Stimulated activated CD8-positive, alpha-beta memory T cell treated with anti-CD3 and anti-CD28 coated beads, Interleukin-15, amount 100 ng/mL, for 48 hours (primary cell): ENCODE measurements around the gene FOCAD.

ENCODE experiments used
- DNase-seq, 2 donors: peaks; one replicate each; pipeline ENCODE4 v3.0.0-alpha.2; 2020; ENCODE audit warnings: low read depth in 2 of 2

The FOCAD gene

DNA sequence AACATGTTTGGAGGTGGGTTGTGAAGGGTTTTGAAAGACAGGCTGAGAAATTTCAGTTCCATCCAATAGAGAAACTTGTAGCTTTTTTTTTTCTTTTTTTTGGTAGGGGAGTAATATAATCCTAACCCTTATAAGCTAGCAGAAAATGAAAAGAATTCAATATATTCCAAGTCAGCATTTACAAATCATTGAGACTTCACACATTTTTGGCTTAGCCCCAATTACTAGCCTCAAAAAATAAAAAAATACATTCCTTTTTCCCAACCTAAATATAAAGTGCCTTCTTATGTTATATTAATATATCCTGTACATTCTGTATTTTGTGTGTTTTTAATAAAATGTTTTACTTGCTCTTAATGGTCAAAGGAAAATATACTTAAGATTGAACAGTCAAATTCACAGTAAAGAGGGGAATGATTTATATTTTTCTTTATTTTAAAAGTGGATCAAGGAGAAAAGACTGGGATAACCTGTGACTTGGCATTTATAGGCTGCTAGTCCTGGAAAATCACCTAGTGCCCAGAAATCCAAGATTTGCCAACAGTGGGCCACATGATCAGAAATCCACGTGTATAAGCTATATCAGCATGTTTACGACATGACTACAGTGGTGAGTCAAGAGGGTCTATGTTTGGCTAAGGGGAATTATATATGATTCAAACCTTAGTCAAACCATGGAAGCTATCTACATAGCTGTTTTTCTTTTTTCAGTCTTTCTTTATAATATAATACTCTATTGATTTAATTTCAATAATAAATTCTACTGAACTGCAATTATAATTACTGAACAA lies 332.8 kb downstream of the FOCAD start:
- DNase-seq: no peak

DNA sequence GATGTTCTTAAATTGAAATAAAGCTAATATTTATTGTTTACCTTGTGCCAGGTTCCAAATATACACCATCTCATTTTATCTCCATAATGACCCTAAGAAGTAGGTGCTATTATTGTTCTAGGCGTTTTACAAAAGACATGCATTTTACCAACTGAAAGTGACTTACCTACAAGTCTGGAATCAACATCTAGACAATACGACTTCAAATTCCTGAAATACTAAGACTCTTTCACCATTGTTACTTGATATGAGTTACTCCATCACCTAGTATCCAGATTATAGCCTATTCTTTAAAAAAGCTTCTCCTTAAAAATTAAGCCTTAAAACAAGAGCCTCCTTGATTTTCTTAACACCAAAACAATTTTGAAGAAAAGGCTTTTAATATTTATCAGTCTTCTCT lies 334.1 kb downstream of the FOCAD start:
- no peak for DNase-seq

DNA sequence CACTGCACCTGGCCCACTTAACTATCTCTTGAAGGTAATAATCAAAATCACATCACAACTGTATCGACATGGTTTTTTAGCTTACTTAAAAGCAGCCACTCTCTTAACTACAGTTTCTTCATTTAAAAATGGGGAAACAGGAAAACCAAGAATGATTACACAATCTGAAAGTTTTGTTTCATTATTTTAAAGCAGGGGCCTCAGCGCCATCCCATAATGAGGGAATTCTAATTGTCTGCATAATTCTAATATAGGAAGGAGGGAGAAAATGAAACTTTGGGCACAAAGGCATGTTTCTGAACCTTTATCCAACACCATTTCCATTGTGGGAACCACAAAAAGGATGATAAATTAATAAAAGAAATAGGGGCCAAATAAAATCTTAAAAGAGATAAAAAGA lies 339.8 kb downstream of the FOCAD start:
- no peak for DNase-seq

DNA sequence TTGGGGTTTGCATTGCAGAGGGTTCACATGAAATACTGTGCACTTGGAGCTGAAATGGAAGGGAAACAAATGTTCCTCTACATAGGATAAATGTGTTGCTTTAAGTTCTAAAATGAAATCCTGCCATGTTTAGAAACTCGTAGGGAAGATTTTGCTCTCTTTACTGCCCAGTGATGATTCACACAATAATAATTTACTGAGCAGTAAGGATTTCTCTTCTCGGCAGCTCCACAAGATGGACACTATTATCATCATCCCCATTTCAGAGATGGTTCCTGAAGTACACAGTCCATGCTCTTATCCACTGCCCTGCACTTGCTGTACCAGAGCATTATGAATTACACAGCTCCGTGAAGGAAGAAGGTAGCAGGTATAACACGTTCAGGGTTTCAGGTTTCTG lies 343.2 kb downstream of the FOCAD start:
- no peak for DNase-seq

DNA sequence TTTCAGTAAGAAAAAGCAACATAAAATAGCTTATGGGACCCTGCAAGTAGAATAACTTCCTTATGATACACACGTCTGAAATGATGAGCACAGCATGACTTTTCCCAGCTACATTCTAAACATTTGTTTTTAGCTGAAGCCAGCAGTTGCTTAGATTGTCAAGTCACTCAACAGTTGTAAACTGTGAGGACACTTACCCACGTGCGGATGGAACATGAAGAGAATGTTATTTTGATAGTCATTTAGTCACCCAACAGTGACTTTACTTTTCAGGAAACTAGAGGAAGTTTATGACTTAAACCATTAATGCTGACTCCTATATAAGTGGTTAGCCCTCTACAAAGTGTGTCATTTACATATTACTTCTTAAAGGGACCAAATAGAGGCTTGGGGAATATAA lies 344.4 kb downstream of the FOCAD start:
- DNase-seq: no peak

DNA sequence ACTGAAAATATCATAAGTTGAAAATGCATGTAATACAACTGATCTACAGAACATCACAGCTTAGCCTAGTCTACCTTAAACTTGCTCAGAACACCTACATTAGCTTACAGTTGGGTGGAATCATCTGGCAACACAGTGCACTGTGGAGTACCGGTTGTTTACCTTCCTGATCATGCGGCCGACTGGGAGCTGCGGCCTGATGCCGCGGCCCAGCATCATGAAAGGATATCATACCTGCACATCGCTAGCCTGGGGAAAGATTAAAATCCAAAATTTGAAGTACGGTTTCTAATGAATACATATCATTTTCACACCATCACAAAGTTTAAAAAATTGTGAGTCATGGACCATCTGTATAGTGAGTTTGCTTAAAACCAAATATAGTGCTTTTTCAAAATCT lies 345.6 kb downstream of the FOCAD start:
- DNase-seq: no peak

DNA sequence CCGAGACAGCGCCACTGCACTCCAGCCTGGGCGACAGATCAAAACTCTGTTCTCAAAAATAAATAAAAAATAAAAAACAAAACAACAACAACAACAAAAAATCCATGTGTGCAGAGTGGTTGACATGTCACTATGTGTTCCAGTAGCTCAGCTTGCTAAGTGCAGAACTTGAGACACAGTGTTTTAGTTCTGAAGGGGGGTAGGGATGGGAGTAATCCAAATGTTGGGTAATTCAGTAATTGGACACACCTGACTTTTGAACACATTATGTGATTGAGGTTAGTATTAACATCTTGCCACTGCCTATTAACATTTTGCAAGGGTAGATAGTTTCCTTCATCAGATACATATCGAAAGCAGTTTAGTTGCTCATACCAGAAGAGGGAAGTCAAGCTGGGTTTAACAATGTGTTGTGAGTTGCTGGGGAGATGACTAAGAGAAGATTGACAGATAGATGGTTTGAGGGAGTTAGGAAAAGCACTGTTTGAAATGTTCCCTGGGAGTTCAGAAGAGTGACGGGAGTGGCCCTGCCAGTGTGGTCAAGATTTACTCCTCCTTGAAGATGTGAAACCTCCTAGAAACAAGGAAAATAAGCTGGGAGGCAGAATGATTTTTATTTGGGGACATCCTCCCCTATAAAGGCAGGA lies 346.5 kb downstream of the FOCAD start:
- no peak for DNase-seq

DNA sequence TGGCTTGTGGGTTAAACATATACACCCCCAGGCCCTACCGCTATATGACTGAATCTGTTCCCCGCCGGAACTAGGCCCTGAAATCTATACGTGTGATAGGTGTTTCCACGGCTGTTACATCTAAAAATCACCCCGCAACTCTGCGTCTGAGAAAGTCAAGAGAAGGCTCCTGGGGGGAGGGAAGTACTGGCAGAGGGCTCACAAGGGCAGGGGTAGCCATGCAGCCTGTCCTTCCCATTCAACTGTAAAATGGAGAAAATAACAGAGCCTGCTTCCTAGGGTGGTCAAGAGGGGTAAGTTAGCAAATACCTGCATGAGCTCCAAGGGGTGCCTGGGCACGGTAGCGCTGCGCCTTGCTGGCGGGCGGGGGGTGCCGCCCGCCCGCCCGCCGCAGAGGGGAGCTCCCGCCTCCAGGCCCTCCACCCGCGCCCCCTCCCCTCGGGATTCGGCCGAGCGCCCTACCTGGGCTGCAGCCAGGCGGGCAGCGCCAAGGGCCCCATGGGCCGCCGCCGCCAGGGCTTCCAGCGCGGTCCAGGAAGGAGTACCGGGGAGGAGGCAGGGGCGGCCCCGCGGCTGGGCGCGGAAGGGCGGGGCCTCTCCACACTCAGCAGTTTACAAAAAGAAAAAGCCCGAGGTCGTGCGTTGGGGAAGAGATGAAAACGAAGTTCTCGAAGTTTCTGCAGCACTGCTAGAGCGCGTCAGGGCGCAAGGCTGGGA lies 347.2 kb downstream of the FOCAD start, which contains the start of gene HACD4:
Gene HACD4 (minus strand): TSS at position 550 of the 717 bp plus-strand sequence. CDS start 50 bp downstream, at position 500.
- DNase-seq: peak; percentile 34 to 44

DNA sequence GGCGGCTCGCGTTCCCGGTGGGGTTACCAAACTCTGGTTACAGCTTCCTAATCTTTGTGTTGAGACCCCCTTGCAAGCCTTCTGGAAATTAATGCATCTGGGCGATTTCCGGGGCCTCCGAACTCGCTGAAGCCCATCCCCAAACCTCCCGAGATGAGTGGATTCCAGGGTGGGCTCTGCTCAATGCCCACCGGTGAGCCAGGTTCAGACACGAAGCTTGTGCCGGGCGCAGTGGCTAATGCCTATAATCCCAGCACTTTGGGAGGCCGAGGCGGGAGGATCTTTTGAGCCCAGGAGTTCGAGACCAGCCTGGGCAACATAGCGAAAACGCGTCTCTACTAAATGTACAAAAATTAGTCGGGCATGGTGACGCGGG lies 347.7 kb downstream of the FOCAD start:
- no peak for DNase-seq

DNA sequence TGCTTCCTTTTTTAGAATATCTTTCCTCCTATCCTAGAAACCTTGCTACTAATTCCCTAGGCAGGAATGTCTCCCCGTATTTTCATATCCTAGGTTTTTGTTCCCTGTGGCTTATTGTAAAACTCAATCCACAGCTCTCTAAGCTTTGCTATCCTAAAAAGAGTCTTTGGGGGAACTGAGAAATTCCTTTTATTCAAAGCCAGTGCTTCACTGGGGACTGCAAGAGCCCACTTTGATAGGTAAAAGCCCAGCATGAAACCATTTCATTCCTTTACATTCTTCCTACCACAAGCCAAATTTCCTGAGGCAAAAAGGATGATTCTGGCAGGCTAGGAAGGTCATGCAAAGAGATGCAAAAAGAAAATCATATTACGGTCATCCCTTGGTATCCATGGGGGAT lies 353.2 kb downstream of the FOCAD start:
- DNase-seq: no peak

DNA sequence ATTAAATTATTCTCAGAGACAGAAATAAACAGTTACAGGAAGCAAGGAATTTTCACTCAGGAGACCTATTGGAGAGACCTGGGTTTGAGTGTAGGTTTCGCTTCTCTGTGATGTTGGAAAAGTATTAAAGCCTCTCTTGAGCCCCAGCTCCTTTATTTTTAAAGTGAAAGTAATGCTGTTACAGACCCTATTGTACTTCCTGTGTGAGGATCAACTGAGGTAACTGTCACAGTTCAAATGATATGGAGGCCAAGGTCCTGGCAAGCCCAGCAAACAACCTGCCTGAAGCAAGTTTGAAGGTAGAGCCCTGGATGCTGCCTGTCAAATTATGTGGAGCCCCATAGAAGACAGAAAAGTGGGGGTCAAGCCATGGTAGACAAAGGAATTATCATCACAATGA lies 355.2 kb downstream of the FOCAD start:
- no peak for DNase-seq

DNA sequence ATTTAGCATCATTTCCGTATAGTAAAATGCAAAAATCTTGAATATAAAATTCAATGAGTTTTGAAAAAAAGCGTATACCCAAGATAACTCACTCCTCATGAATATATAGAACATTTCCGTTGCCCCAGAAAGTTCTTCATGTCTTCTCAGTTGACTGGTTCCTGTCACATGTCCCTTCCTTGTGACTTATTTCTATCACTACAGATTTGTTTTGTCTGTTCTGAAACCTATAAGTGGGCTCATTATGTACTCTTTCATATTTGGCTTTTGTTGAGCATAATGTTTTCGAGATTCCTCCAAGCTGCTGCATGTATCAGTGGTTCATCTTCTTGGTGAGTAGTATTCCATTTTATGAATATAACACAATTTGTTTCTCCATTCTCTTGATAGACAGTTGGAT lies 358.4 kb downstream of the FOCAD start:
- no peak for DNase-seq

DNA sequence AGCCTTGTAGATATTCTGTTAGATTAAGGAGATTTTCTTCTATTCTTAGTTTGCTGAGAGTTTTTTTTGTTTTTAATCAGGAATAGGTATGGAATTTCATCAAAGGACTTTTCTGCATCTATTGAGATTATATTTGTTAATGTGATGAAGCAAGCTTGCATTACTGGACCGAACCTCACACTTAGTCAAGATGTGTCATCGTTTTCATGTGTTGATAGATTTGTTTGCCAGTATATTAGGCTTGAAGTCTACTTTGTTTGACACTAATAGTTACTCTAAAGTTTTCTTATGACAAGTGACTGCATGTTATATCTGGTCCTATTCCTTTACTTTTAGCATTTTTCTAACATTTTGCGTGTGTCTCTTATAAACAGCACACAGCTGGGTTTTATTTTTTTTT lies 359.8 kb downstream of the FOCAD start:
- no peak for DNase-seq
